Superior temporal gyrus (tissue), 1 donor: ENCODE data around the gene TBC1D22A.

ENCODE experiments used
- DNase-seq: peaks from one replicate; pipeline ENCODE4 v3.0.0-alpha.2; 2016; ENCODE audit errors: extremely low spot score

The TBC1D22A gene

DNA sequence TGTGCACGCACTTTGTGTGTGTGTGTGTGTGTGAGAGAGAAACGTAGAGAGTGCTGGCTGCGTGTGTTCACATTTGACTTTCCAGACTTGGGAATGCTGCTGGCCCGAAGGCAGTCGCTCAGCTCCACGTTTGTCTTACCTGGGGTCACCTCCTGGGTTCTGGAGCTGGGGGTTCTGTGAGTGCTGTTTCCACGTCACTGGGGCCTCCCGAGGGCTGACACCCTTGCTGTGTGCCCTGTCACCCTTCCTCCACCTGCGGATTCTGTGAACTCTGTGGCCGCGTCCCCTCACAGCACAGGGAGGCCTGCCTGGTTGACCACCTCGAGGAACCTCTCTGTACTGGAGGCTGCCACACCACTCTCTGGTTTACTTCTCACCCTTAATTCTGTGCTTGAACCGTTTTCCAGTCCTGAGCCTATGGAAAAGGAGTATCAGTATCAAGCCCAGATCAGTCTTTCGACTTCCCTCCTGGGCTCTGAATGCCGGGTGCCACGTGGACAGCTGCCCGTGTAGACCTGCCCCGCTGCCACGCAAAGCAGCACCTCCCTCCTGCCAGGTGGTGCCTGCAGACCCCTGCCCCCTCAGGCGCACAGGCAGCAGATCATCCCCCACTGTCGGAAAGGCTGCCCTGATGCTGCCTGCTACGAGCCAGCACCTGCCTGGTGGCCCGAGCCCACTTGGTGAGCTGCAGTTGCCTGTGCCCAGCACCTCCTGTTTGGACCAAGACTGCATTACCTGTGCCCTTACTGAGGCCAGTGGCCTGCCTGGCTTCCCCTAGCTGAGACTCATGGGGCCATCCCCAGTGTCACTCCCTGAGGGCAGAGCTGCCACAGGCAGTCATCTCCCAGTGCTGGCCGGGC is 233.3 kb downstream of the TBC1D22A start:
- DNase-seq, result no peak

DNA sequence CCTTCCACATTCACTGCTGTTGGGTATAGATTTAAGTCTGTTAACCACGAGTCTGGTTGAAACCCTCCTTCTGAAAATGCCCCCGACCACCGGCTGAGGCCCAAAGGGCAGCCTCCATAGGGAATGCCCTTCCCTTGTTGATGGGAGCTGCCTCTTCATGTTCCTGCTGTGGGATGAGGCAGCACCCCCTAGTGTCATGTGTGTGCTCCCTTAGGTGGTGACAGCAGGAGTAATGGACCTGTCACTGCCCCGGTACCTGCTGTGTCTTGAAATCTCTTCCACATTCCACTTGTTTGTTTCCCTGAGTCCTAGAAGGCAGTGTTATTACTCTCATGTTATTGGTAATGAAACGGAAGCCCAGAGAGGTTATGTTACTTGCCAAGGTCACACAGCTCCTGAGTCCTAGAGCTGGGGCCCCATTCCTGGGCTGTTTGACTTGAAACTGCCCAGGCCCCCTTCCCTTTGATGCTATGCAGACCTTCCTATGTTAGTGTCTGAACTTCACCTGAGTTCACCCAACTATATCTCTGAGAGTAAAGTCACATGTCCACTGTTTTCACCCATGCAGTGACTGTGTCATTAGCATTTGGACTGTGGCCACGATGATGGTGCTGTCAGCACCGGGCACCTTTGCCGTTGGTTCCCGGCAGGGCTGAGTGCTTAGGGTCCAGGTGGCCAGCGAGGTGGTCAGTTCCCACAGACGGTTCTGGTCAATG is 234.3 kb downstream of the TBC1D22A start:
- no peak for DNase-seq

DNA sequence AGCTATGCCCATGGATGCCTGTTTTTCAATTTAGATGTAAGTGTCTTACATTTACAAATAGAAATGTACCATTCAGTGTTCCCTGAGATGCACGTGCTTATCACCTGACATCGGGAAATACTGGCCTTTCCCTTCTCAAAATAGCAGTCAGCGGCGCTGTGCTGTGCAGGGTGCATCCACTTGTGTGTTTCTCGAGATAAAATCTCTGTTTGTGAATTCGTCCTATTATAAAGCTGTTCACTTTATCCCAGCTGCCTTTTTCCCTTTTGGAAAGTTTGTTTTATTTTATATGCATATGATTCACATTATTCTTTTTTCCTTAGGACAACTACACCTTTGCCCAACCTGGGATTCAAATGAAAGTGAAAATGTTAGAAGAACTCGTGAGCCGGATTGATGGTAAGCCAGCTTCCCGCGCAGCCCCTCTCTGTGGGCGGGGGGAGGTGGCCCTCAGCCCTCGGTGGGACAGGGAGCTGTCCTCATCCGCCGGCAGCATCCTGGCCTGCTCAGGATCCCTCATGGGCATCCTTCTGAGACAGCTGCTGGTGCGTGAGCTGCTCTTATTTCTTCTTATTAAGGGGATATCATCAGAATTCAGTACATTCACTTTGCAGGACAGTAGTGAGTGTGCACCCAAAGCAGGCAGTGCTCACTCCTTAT is 235.0 kb downstream of the TBC1D22A start:
- DNase-seq, result no peak

DNA sequence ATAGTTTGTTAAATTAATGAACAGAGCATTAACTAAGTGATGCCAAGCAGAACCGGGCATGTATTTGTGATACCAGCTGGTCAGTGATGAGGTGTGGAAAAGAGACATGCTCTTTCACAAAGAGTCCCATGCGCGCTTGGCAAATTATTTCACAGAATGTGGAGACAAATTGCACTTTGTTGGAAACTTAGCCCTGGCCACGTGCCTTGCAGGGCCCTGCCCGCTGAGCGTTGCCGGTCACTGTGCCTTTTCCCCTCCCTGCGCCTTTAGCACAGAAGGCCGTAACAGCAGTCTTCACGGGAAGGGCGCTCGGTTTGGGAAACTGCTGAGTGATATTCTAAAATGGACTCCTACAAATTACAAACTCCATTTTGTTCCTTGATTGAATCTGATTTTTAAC is 235.9 kb downstream of the TBC1D22A start:
- DNase-seq, result no peak

DNA sequence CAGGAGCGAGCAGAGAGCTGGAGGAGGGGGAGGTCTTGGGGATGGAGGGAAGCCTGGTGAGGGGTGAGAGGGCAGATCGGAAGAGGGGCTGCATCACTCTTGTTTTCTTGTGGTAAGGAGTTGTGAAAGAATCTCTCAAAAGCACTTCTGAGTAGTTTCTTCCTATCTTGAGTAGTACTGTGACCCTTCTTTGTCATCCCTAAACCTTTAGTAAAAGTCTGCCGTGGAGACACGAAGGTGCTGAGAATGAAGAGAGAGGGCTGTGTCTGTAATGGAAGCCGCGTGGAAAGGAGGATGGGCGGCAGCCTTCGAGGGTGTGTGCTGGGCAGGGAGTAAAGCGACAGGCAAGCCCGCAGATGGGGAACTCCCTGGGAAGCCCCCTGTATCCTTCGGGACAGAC is 237.8 kb downstream of the TBC1D22A start:
- DNase-seq, result no peak

DNA sequence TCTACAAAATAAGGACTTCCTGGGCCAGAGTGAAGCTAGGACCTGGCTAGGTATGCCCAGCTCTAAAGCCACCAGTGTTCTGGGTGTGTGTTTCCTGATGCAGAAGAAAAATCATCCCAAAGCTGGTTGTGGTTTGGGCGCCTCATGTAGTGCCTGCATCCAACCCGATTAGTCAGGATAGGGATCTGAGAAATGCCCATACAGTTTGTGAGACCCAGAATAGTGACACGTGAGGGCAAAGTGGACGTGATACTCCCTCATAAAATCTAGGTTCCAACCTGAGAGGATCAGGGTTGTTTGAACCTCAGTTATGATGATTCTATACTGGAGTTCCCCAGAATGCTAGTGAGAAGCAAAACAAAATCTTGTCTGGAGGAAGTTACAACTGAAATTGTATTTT is 238.4 kb downstream of the TBC1D22A start:
- no peak for DNase-seq

DNA sequence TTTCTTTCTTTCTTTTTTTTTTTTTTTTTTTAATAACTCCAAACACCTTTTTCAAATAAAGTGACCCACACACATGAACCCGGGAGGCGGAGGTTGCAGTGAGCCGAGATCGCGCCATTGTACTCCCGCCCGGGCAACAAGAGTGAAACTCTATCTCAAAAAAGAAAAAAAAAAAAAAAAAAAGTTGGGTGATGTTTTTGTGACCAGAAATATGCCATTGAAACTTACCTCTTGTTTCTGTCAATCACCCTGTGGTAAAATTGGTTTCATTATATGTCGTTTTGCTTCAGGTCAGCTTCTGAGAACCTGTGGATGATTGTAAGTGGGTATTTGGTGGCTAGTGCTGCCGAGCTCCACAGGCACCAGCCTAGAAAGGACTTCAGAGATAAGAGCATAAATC is 238.8 kb downstream of the TBC1D22A start:
- no peak for DNase-seq

DNA sequence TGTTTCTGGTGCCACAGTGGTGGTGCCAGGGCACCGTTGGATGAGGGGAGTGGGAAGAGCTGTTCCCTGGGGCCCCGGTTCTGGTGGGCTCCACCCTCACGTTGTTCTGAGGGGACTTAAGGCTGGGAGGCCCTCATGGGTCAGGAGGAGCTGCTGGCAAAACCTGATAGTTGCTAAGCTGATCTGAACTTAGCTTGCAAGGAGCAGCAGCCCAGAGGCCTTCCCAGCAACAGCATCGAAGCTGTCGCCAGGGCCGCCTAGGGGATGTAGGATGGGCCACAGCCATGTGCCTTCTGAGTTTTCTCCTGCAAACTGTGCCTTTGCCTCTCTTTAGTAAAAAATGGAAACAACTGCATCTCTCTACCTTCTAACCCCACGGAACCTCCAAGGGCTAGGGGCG is 240.2 kb downstream of the TBC1D22A start:
- DNase-seq, result no peak

DNA sequence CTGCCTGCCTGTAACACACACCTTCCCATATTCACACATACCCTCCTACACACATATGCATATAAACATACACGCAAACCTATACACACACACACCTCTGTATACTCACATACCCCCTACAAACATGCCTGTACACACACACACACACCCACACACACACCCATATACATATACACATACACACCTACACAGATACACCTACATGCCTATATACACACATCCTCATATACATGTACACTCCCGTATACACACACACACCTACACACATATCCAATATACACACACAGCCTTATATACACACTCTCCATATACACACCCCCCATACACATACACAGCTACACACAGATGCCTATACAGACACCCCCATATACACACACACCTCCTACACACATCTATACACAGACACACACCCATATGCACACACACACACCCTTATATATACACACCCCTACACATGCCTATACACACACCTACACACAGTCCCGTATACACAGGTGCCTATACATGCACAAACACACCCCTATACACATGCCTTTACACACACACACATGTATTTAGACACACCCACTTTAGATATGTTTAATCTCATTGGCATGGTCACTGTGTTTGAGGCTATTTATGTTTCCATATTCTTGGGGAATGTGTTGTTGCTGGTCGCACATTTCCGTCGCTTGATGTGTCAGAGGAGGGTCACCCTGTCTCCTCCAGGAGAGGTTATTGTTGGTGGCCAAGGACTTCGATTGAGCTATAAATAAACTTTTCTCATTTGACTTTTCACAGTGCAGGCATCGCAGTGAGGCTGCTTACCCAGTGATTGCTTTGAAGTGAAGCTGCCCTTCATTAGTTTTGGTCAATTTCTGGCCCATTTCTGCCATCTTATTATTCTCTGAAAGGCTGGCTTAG is 243.3 kb downstream of the TBC1D22A start:
- no peak for DNase-seq

DNA sequence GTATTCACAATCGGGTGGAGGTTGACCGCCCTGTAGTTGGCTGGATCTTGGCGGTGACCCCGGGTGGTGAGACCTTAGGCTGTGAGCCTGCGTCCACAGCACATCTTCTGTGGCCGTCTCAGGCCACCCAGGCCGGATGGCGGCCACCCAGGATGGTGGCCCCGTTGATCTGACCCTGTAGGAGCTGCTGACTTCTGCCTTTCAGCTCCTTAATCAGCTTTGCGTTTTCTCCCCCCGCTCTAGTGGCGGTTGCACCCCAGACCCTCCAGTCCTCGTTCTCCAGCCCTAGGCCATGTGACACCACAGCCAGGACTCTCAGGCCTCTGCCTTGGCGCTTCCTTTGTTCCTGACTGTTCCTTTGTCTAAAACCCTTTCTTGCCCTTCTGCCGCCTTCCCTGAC is 244.0 kb downstream of the TBC1D22A start:
- no peak for DNase-seq

DNA sequence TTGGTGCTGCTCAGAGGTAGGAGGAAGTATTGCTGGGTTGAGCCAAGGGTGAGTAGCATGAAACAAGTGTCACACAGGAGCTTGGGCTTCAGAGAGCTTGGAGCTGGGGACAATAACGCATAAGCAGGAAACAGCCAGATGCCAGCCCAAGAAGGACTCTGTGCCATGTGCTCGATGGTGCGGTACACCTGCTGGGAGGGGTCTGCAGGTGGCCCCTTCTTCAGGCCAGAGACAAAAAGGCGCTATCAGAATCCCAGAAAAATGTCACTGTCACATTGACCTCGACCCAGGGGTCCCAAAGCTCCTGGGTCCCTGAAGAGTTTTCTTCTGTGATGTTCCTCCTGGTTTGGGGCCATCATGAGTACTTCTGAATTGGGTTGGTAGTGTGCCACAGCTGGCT is 244.4 kb downstream of the TBC1D22A start:
- no peak for DNase-seq

DNA sequence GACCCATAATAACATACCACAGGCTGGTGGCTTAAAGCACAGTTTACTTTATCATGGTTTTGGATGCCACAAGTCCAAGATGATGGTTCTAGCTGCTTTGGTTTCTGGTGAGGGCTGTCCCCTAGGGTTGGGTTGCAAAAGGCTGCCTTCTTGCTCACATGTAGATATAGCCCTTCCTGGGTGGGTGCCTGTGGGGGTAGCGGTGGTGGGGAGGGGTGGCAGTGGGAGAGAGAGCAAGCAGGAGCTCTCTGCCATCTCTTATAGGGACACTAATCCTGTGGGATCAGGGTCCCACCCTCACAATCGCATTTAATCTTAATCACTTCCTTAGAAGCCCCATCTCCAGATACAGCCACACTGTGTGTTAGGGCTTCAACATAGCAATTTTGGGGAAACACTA is 245.0 kb downstream of the TBC1D22A start:
- DNase-seq, result no peak

DNA sequence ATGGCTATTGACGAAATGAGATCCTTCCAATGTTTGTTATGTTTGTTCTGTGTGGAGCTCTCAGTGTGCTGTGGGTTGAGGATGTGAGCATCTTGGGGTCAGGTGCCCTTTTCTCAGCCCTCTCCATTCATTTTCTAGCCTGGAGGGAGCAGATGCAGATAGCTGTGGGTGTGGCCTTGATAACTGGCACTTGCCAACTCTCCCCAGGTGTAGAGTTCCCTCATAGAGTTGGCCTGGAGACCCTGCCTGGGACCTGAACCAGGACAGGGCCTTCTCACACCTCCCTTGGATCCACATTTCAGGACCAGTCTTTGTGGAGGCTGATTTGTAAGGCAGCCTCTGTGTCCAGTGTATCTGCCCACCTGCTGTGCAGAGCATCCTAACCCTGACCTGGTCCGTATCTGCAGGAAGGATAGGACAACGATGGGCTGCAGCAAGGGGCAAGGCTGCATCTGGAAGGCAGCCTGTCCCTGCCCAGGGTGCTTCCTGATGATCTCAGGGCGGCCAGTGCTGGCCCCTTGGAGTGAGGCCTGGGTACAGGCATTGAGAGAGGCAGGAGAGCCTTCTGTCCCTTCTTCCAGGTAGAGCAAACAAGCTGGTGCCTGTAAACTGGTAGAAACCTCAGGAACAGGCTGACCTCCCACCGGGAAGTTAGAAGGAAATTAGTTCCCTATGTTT is 245.9 kb downstream of the TBC1D22A start:
- DNase-seq, result no peak

DNA sequence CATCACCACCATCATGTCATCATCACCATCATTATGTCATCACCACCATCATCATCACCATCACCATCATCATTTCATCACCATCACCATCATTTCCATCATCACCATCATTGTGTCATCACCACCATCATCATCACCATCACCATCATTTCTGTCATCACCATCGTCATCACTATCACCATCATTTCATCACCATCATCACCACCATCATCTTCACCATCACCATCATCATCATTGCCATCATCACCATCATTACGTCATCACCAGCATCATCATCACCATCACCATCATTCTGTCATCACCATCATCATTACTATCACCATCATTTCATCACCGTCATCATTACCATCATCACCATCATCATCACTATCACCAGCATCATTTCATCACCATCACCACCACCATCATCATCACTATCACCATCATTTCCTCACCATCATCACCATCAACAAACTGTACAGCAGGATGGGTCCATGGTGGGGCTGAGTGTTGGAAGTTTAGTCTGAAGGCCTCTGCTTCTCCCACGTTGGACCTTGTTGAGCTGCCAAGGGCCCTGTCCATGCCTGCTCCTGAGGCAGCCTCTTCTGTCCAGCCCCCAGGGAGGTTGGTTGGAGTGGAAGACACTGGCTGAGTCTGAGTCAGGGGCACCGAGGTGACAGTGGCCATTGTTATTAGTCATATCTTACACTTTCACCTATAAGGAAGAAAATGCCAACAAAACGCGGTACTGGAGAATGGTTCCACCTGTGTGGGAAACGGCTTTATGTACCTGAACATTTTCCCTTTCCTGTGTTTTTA is 247.1 kb downstream of the TBC1D22A start:
- no peak for DNase-seq

DNA sequence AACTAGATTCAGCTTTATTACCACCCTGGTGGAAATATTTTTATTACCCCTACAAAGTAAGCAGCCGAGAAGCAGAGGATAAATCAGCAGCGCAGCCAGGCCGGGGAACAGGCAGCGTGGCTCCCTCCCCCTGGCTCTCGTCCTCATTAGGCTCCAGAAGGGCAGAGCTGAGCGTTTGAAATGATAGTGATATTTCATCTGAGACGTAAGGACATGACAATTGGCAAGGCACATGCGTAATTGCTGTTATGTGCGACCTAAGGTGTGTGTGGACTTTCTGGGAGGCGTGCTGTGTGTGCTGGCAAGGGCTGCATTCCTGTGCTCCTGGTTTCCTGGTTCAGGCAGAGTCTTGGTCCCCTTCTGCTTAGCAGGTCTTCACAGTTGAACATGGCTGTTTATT is 247.8 kb downstream of the TBC1D22A start:
- DNase-seq, result no peak

DNA sequence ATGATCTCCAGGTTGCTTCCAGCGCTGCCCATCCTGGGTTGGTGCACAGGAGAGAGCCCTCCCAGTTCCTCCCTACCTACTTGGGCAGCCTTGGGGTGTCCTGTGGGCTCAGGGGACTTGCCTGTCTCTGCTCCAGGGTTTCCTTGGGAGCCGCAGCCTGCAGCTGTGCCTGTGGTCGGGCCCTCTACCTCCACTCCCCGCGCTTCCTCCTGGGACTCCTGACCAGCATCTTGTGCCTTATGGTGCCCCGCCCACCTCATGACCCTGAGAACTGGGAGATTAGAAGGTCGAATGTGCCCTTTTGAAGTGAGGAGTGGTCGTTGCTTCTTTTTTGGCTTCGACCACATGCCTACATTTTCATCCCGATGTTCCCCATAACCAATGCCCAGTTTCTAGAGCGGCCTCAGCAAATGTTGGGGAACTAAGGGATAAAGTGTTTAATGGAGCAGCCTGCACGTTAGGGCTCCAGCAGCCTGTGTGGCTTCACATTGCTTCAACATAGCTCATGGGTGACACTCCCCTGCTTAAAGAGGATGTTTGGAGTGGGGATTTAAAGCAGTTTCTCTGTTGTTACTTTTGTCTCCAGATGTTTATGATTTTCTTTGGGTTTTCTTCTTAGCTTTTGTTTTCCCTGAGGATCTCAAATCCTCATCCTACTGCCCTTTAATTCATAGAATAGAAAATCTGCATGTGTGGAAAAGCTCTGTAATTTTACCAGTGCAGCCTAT is 248.8 kb downstream of the TBC1D22A start:
- DNase-seq, result no peak

DNA sequence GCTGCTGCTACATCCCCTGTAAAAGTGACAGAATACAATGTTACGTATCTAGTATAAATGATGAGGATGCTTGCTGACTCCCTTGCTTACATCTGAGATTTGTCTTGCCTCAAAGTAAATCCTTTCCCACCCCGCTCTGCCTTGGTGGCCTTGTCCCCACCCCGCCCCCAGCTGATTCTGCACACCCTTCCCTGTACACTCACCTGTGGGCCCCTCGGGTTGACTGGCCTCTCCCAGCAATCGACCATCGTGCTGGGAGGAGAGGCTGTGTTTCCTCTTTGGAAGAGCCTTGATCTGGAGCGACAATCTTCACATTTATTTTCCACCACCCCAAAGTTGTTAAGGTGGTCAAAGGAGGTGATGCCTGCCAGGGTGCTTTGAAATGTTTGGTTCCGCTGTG is 249.4 kb downstream of the TBC1D22A start:
- DNase-seq, result no peak

DNA sequence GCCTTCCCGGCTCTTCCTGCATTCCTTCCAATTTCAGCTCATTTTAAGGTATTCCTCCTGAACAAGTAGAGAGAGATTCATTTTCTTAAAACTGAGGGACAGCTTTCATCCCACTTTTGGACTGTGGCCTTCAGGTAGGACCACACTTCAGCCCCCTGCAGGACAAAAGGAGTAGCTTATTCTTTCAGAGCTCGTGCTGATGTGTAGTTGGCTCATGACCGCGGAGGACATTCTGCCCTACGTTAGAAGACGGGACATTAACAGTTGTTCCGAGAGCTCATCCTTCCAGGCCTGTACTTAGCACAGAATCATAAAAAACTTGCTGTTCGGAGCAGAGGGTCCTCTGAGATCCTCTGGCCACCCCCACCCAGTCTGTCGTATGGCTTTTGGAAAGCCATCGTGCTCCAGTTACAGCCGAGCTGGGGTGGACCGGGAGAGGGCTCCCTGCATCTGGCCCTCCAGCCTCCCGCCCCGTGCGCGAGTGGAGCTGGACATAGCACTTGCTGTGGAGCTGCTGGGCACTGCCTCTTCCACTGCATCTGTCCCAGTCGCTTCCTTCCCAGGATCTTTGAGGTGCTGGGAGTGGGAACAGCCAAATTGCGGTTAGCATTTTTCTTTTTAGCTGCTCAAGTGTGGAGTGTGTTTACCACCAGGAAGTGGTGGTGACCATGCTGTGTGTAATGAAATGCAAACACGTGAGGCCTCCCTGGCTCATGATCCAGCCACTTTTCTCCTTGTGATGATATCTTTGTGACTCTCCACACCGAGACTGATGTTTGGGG is 250.3 kb downstream of the TBC1D22A start:
- DNase-seq, result no peak
